HepG2 (cell line): ENCODE data around the gene GCM1.

ENCODE experiments used
- ETV5 ChIP-seq: IDR thresholded peaks from 2 replicates; pipeline ENCODE4 v1.6.1; 2018; ENCODE audit warnings: missing biosample characterization, missing genetic modification reagents, inconsistent platforms, borderline replicate concordance
- NFIC ChIP-seq: IDR thresholded peaks from 2 replicates; pipeline ENCODE4 v1.6.1; 2012; ENCODE audit warnings: mild to moderate bottlenecking, low read length, inconsistent platforms
- SRF ChIP-seq: IDR thresholded peaks from 2 replicates; pipeline ENCODE4 v1.6.1; 2011; ENCODE audit warnings: mild to moderate bottlenecking, low read depth, low read length, moderate library complexity
- ZNF75D ChIP-seq: sonication (generic); formaldehyde crosslinking; IDR thresholded peaks from 2 replicates; pipeline ENCODE4 v1.8.1; 2023; ENCODE audit warnings: missing genetic modification reagents, mild to moderate bottlenecking, borderline replicate concordance
- TF ChIP-seq, protein P1 (sequence below): sonication (generic); formaldehyde crosslinking; IDR thresholded peaks from 2 replicates; pipeline ENCODE4 v1.5.0; 2020; ENCODE audit warnings: mild to moderate bottlenecking, missing genetic modification reagents, moderate library complexity

DNA sequence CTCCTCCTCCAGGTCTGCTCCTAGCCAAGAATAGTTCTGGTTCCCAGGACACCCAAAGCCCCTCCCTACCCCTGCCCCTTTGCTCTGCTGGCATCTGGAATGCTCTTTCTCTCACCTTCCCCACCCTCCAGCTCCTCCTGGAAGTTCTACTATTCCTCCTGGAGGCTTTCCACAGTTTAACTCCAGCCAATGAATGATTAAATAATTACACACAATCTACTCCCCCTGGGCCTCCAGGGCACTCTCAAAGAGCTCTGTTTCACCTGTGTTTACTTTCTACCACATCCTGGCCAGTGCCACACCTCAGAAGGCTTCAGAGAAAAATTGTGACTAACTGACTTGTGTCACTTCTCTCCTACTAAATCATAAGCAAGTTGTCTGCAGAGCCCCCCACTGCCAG, 36.2 kb downstream of the GCM1 start:
- TF ChIP-seq, protein P1, sequence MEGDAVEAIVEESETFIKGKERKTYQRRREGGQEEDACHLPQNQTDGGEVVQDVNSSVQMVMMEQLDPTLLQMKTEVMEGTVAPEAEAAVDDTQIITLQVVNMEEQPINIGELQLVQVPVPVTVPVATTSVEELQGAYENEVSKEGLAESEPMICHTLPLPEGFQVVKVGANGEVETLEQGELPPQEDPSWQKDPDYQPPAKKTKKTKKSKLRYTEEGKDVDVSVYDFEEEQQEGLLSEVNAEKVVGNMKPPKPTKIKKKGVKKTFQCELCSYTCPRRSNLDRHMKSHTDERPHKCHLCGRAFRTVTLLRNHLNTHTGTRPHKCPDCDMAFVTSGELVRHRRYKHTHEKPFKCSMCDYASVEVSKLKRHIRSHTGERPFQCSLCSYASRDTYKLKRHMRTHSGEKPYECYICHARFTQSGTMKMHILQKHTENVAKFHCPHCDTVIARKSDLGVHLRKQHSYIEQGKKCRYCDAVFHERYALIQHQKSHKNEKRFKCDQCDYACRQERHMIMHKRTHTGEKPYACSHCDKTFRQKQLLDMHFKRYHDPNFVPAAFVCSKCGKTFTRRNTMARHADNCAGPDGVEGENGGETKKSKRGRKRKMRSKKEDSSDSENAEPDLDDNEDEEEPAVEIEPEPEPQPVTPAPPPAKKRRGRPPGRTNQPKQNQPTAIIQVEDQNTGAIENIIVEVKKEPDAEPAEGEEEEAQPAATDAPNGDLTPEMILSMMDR (CRISPR knock-in tag): no peak
- TF ChIP-seq ZNF75D (CRISPR knock-in tag) (0 out of 2 replicates have a peak, but pooled peaks have one; percentile 39), SRF (no peak), NFIC (no peak), ETV5 (CRISPR knock-in tag) (peak; percentile 77)
